T-helper 2 cell treated with Interferon-gamma antibody and Interleukin-4, amounts not matched to agents 5 μg/mL and 100 μg/mL, for 36 hours (primary cell): ENCODE results near the gene YWHAB.

Experiments
- DNase-seq: peaks from one replicate; pipeline ENCODE4 v3.0.0; 2021; ENCODE audit warnings: low spot score
- H3K27ac Mint-ChIP-seq: one replicate; pipeline ENCODE4 v1.8.0; 2021; ENCODE audit warnings: mild to moderate bottlenecking, mixed read lengths
- H3K27me3 Mint-ChIP-seq: one replicate; pipeline ENCODE4 v1.8.0; 2021; ENCODE audit warnings: low read depth, mixed read lengths
- H3K36me3 Mint-ChIP-seq: one replicate; pipeline ENCODE4 v1.8.0; 2021; ENCODE audit warnings: low read depth, mixed read lengths
- H3K4me1 Mint-ChIP-seq: one replicate; pipeline ENCODE4 v1.8.0; 2021; ENCODE audit warnings: low read depth, mixed read lengths
- H3K4me3 Mint-ChIP-seq: one replicate; pipeline ENCODE4 v1.8.0; 2022; ENCODE audit warnings: mild to moderate bottlenecking, moderate library complexity, mixed read lengths
- H3K9me3 Mint-ChIP-seq: one replicate; pipeline ENCODE4 v1.8.0; 2021; ENCODE audit warnings: mixed read lengths

Gene YWHAB

GRCh38 chr20:44887466-44887865 is 2.0 kb downstream of the YWHAB start:
- Mint-ChIP-seq H3K4me1 (peaks cover 55% of the 10 kb centered on the region), H3K27ac (peak overlapping the region; percentile 87), H3K27me3 (no peaks in the 10 kb centered on the region), H3K4me3 (peak overlapping the region; percentile 93), H3K9me3 (no peaks in the 10 kb centered on the region), H3K36me3 (peaks cover 43% of the 10 kb centered on the region)
- DNase-seq, result no peak

GRCh38 chr20:44888226-44889103 is 3.0 kb downstream of the YWHAB start:
- Mint-ChIP-seq H3K9me3 (no peaks in the 10 kb centered on the region), H3K36me3 (peaks cover 46% of the 10 kb centered on the region), H3K27me3 (no peaks in the 10 kb centered on the region), H3K4me1 (peaks cover 55% of the 10 kb centered on the region), H3K27ac (peak overlapping the region; percentile 49), H3K4me3 (peak overlapping the region; percentile 93)
- no peak for DNase-seq

- H3K4me1 Mint-ChIP-seq, result peaks cover 64% of the 10 kb centered on the region
- no peak for DNase-seq
- peaks cover 49% of the 10 kb centered on the region for H3K36me3 Mint-ChIP-seq
- no peaks in the 10 kb centered on the region for H3K9me3 Mint-ChIP-seq
- H3K27me3 Mint-ChIP-seq, result no peaks in the 10 kb centered on the region
- H3K4me3 Mint-ChIP-seq, result peak overlapping the region; percentile 22
- H3K27ac Mint-ChIP-seq, result peak overlapping the region; percentile 29
These were observed 6.3 kb downstream of the YWHAB start for GRCh38 chr20:44891826-44892225.

- Mint-ChIP-seq H3K4me1 (peaks cover 50% of the 10 kb centered on the region), H3K9me3 (no peaks in the 10 kb centered on the region)
These were observed 9.5 kb downstream of the YWHAB start for GRCh38 chr20:44894959-44895358.

GRCh38 chr20:44896583-44896982 is 11.1 kb downstream of the YWHAB start:
- Mint-ChIP-seq H3K4me1 (peaks cover 56% of the 10 kb centered on the region), H3K27ac (no peak overlapping the region), H3K9me3 (no peaks in the 10 kb centered on the region), H3K36me3 (peaks cover 47% of the 10 kb centered on the region), H3K4me3 (no peak overlapping the region), H3K27me3 (no peaks in the 10 kb centered on the region)
- no peak for DNase-seq

More at GRCh38 chr20:44894959-44895358, 9.5 kb downstream of the YWHAB start:
- Mint-ChIP-seq H3K27ac (no peak overlapping the region), H3K4me3 (no peak overlapping the region), H3K36me3 (peaks cover 40% of the 10 kb centered on the region), H3K27me3 (no peaks in the 10 kb centered on the region)
- DNase-seq, result no peak

- H3K4me1 Mint-ChIP-seq, result peaks cover 50% of the 10 kb centered on the region
- no peak for DNase-seq
- no peaks in the 10 kb centered on the region for H3K9me3 Mint-ChIP-seq
- no peak overlapping the region for H3K4me3 Mint-ChIP-seq
- peaks cover 42% of the 10 kb centered on the region for H3K36me3 Mint-ChIP-seq
- peak overlapping the region; percentile 2 for H3K27ac Mint-ChIP-seq
- no peaks in the 10 kb centered on the region for H3K27me3 Mint-ChIP-seq
These were observed 11.6 kb downstream of the YWHAB start for GRCh38 chr20:44897133-44897532.

- peaks cover 54% of the 10 kb centered on the region for H3K36me3 Mint-ChIP-seq
These were observed 14.8 kb downstream of the YWHAB start for GRCh38 chr20:44900231-44900854.

GRCh38 chr20:44901974-44902373 is 16.5 kb downstream of the YWHAB start:
- Mint-ChIP-seq H3K4me3 (no peak overlapping the region), H3K36me3 (peaks cover 66% of the 10 kb centered on the region), H3K9me3 (no peaks in the 10 kb centered on the region), H3K27me3 (no peaks in the 10 kb centered on the region), H3K27ac (no peak overlapping the region), H3K4me1 (peaks cover 25% of the 10 kb centered on the region)
- no peak for DNase-seq

More at GRCh38 chr20:44900231-44900854, 14.8 kb downstream of the YWHAB start:
- Mint-ChIP-seq H3K4me3 (no peak overlapping the region), H3K27ac (peak overlapping the region; percentile 77), H3K4me1 (peaks cover 38% of the 10 kb centered on the region), H3K9me3 (no peaks in the 10 kb centered on the region), H3K27me3 (no peaks in the 10 kb centered on the region)
- no peak for DNase-seq

- Mint-ChIP-seq H3K4me1 (peaks cover 16% of the 10 kb centered on the region), H3K9me3 (no peaks in the 10 kb centered on the region), H3K27me3 (no peaks in the 10 kb centered on the region), H3K27ac (no peak overlapping the region), H3K36me3 (peaks cover 76% of the 10 kb centered on the region), H3K4me3 (no peak overlapping the region)
- DNase-seq, result no peak
These were observed 18.9 kb downstream of the YWHAB start for GRCh38 chr20:44904377-44904776.

- no peak for DNase-seq
- H3K36me3 Mint-ChIP-seq, result peaks cover 56% of the 10 kb centered on the region
- no peaks in the 10 kb centered on the region for H3K27me3 Mint-ChIP-seq
These were observed 23.7 kb downstream of the YWHAB start for GRCh38 chr20:44908987-44909871.

GRCh38 chr20:44909872-44910689 is 24.6 kb downstream of the YWHAB start, which contains the start of gene PABPC1L:
TSS of gene PABPC1L (plus strand) at chr20:44910060. CDS start at chr20:44910144, 84 bp downstream.
- Mint-ChIP-seq H3K36me3 (peaks cover 48% of the 10 kb centered on the region), H3K27me3 (no peaks in the 10 kb centered on the region), H3K4me3 (peak within 1 kb of the TSS; percentile 89), H3K27ac (peak within 1 kb of the TSS; percentile 77), H3K4me1 (peaks cover 20% of the 10 kb centered on the region), H3K9me3 (no peaks in the 10 kb centered on the region)
- DNase-seq, result peak; percentile 77

More at GRCh38 chr20:44908987-44909871, 23.7 kb downstream of the YWHAB start:
- peak overlapping the region; percentile 89 for H3K4me3 Mint-ChIP-seq
- peak overlapping the region; percentile 36 for H3K27ac Mint-ChIP-seq
- H3K4me1 Mint-ChIP-seq, result peaks cover 12% of the 10 kb centered on the region
- H3K9me3 Mint-ChIP-seq, result no peaks in the 10 kb centered on the region

- Mint-ChIP-seq H3K27me3 (no peaks in the 10 kb centered on the region), H3K9me3 (no peaks in the 10 kb centered on the region), H3K4me3 (peak overlapping the region; percentile 89), H3K4me1 (peaks cover 22% of the 10 kb centered on the region), H3K36me3 (peaks cover 43% of the 10 kb centered on the region), H3K27ac (peak overlapping the region; percentile 47)
- no peak for DNase-seq
These were observed 25.3 kb downstream of the YWHAB start for GRCh38 chr20:44910690-44911262.
